ENCODE measurements around the gene TEX53. TPM values are rescaled to one million over a fixed set of nuclear protein-coding genes. Genes with fewer than 3 reads are reported as not detected.

The TEX53 gene
- total RNA-seq, 1 experiment from 2014 or later: not detected

GRCh38 chr9:114681594-114682332 is 24.2 kb upstream of the TEX53 start, which contains the start of gene TEX48:
Gene TEX48, minus strand, starts transcription at chr9:114682192. Its CDS starts 10,469 bp downstream, at chr9:114671723.
- Mint-ChIP-seq H3K27me3 (ENCODE audit: low read depth) (0 out of 2 replicates have a peak, but pooled peaks cover 4% of the 10 kb centered on the region), H3K36me3 (no peaks in the 10 kb centered on the region), H3K4me1 (no peaks in the 10 kb centered on the region; the same call in 1 of the 2 replicates), H3K27ac (0 out of 2 replicates have a peak within 1 kb of the TSS, but pooled peaks have one; percentile 57), H3K9me3 (no peaks in the 10 kb centered on the region), H3K4me3 (no peak within 1 kb of the TSS)
- TF ChIP-seq PRDM15 (CRISPR knock-in tag; IDR thresholded peaks at IDR 0.05) (no peak), TEAD1 (CRISPR knock-in tag; IDR thresholded peaks at IDR 0.05) (no peak), CTCF (IDR thresholded peaks at IDR 0.05) (peak; percentile 63), USF1 (CRISPR knock-in tag; IDR thresholded peaks at IDR 0.05) (no peak), ZNF263 (CRISPR knock-in tag; IDR thresholded peaks at IDR 0.05; ENCODE audit: low read depth) (no peak), MYBL2 (CRISPR knock-in tag; IDR thresholded peaks at IDR 0.05) (no peak), ZMAT4 (CRISPR knock-in tag; IDR thresholded peaks at IDR 0.05) (no peak), ZNF396 (CRISPR knock-in tag; IDR thresholded peaks at IDR 0.05; ENCODE audit: borderline replicate concordance) (0 out of 2 replicates have a peak, but pooled peaks have one; percentile 1), USF2 (CRISPR knock-in tag; IDR thresholded peaks at IDR 0.05) (no peak)
- ATAC-seq: peak; percentile 95
- DNase-seq (ENCODE audit: low spot score): peak; percentile 75
- ChIA-PET CTCF (interaction anchor here (0.7 to 4.8 kb wide), 21 partner anchors 9 to 334 kb away, joined by 3 to 39 read pairs (median 4); partner anchors contain the start of gene AKNA), POLR2A (no interaction called here)

GRCh38 chr9:114680259-114681001 is 22.8 kb upstream of the TEX53 start:
- DNase-seq (ENCODE audit: low spot score): no peak
- POLR2A ChIA-PET: no interaction called here
- no peaks in the 10 kb centered on the region for H3K9me3 Mint-ChIP-seq
- no peaks in the 10 kb centered on the region for H3K36me3 Mint-ChIP-seq
- H3K4me3 Mint-ChIP-seq: no peak overlapping the region
- CTCF ChIA-PET: interaction anchor here (0.5 to 4.8 kb wide), 19 partner anchors 8 to 336 kb away, joined by 3 to 39 read pairs (median 4); partner anchors contain the start of gene AKNA
- peaks cover 6% of the 10 kb centered on the region; the same call in 1 of the 2 replicates for H3K27me3 Mint-ChIP-seq (ENCODE audit: low read depth)
- H3K4me1 Mint-ChIP-seq: peaks cover under 1% of the 10 kb centered on the region; the same call in 1 of the 2 replicates
- no peak overlapping the region for H3K27ac Mint-ChIP-seq
- ATAC-seq: no peak
- TF ChIP-seq MAX (CRISPR knock-in tag; IDR thresholded peaks at IDR 0.05) (no peak), ZNF396 (CRISPR knock-in tag; IDR thresholded peaks at IDR 0.05; ENCODE audit: borderline replicate concordance) (no peak)

Measured in WTC11 (cell line).